ENCODE data around the gene MFN2.

MFN2 gene

DNA sequence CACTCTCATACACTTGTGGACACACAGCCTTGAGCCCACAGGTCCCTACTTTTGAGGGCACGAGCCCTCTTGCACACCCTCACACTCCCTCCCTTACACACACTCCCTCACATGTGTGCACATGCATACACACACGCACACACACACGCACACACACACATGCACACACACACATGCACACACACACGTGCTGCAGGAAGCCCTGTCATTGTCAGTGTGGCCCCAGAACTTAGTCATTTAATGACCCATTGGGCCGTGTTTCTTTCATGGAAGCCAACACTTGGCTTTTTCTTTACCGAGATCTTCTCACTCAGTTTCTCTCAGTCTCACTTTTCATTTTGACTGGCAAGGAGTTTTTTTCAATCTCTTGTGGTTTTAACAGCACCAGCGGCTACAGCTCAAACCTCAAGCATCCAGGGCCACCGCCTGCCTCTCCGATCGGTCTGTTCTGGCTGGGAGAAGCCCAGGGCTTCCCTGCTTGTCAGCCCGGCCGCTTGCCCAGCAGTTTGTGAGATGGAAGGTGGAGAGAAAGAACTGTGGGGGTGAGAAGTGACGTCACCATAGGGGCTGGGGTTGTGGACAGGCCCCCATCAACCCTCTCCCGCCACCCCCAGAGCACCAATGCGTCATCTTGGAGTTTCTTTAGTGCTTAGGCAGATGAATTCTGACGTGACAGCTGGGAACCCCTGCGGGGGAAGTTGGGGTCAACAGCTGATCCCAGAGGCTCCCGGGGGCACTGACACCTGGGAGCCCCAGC is 67.1 kb downstream of the MFN2 start:
- TF ChIP-seq, protein P1, sequence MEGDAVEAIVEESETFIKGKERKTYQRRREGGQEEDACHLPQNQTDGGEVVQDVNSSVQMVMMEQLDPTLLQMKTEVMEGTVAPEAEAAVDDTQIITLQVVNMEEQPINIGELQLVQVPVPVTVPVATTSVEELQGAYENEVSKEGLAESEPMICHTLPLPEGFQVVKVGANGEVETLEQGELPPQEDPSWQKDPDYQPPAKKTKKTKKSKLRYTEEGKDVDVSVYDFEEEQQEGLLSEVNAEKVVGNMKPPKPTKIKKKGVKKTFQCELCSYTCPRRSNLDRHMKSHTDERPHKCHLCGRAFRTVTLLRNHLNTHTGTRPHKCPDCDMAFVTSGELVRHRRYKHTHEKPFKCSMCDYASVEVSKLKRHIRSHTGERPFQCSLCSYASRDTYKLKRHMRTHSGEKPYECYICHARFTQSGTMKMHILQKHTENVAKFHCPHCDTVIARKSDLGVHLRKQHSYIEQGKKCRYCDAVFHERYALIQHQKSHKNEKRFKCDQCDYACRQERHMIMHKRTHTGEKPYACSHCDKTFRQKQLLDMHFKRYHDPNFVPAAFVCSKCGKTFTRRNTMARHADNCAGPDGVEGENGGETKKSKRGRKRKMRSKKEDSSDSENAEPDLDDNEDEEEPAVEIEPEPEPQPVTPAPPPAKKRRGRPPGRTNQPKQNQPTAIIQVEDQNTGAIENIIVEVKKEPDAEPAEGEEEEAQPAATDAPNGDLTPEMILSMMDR (IDR thresholded peaks at IDR 0.05; ENCODE audit: control insufficient read depth, insufficient read depth, low read depth, low read length, missing control alignments), result no peak
- no peak overlapping the region for H3K4me3 ChIP-seq (ENCODE audit: control insufficient read depth, low read depth, low read length)
- peak; percentile 25 for DNase-seq (ENCODE audit: low read depth)

DNA sequence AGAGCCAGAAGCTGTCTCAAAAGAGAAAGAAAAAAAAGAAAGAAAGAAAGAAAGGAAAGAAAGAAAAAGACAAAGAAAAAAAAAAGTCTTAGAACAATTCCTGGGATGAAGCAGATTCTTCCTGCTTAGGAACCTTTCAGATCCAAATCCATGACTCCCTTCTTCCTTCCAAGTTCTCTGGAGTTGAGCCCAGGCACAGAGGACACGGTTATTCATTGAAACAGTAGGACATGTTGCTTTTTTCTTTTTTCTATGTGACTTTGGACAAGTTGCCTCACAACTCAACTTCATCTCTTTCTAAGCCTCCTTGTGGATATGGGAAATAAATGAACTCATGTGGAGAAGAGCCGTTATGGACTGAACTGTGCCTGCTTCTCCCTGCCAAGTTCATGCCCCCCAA is 68.1 kb downstream of the MFN2 start:
- no peak for DNase-seq (ENCODE audit: low read depth)
- TF ChIP-seq, protein P1 (IDR thresholded peaks at IDR 0.05; ENCODE audit: control insufficient read depth, insufficient read depth, low read depth, low read length, missing control alignments), result no peak
- H3K4me3 ChIP-seq (ENCODE audit: control insufficient read depth, low read depth, low read length), result no peak overlapping the region

DNA sequence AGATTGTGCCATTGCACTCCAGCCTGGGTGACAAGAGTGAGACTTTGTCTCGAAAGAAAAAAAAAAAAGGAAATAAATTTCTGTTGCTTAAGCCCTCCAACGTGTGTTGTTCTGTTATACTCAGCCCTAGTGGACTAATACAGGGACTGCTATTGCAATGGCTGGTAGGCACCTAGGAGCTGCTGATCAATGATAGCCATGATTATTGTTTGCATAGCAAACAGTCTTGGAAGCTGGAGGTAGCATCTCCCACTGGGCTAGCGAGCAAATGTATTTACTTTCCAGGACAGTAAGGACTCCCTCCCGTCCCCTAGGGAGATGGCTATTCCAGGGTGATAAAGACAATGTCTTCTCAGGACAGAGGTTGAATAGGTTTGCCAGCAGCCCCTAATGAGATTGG is 69.4 kb downstream of the MFN2 start:
- TF ChIP-seq, protein P1 (IDR thresholded peaks at IDR 0.05; ENCODE audit: control insufficient read depth, insufficient read depth, low read depth, low read length, missing control alignments), result no peak
- no peak overlapping the region for H3K4me3 ChIP-seq (ENCODE audit: control insufficient read depth, low read depth, low read length)
- no peak for DNase-seq (ENCODE audit: low read depth)

DNA sequence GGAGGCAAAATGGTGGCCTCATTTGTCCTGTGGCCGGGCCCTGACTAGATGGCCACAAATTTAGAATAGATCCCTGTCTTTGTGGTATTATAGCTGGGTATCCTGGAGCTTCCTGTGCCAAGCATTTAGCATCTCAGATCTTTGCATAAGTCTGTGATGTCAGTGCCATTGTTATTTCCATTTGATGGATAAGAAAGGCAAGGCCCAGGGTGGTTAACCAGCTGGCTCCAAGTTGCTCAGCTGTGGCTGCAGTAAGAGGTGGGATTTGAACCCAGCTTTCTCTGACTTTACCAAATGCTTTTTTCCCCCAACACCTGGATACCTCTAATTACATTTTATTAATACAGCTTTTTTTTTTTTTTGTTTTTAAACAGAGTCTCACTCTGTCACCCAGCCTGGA is 71.1 kb downstream of the MFN2 start:
- H3K4me3 ChIP-seq (ENCODE audit: control insufficient read depth, low read depth, low read length), result no peak overlapping the region
- no peak for DNase-seq (ENCODE audit: low read depth)
- TF ChIP-seq, protein P1 (IDR thresholded peaks at IDR 0.05; ENCODE audit: control insufficient read depth, insufficient read depth, low read depth, low read length, missing control alignments), result no peak

DNA sequence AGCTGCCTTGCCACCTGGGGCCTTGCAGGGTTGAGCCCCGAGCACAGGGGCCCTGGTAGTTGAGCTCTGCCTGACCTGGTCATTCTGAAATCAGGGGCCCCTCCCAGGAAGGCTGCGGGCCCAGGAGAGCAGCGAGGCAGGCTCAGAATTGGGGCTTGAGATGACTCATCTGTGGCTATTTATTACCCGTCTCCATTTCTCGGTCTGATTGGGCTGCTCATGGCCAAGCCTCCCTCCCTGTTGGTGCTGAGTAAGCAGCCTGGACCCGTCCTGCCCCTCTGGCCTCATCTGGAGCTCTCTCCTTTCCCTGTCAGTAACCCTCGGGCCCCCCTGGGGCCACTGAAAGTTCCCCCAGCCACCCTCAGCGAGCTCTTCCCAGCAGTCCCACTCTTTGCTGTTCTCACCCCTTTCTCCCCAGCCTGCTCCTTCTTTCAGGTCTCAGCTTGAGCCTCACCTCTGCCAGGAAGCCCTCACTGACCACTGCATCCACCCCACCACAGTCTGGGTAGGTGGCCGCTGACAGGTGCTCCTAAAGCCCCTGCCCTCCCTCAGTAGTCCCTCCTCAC is 71.8 kb downstream of the MFN2 start:
- TF ChIP-seq, protein P1 (IDR thresholded peaks at IDR 0.05; ENCODE audit: control insufficient read depth, insufficient read depth, low read depth, low read length, missing control alignments), result no peak
- peak; percentile 48 for DNase-seq (ENCODE audit: low read depth)
- no peak overlapping the region for H3K4me3 ChIP-seq (ENCODE audit: control insufficient read depth, low read depth, low read length)

DNA sequence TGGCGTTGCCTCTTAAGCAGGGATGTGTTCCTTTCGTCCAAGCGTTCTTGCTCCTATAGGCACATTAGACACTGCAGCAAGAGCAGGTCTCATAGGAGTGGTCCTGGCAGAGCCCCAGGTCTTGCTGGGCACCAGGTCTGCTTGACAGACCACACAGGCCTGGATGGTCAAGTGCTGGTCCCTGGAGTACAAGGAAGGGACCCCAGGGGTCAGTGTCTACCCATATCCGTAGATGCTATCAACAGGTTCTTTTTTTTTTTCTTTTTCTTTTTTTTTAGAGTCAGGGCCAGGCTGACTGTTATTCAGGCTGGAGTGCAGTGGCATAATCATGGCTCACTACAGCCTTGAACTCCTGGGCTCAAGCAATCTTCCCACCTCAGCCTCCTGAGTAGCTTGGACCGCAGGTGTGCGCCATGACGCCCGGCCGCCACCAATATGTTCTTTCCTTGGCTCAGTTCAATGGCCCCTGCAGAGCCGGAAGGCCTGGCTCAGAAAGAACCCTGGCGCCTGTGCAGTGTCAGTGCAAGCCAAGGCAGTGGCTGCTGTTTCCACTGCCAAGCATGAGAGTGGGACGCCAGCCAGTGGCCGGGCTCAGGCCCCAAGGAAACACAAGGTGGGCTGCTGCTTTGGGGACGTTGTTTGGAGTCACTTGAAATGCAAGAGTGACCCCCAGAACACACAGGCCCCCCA is 72.9 kb downstream of the MFN2 start:
- TF ChIP-seq, protein P1 (IDR thresholded peaks at IDR 0.05; ENCODE audit: control insufficient read depth, insufficient read depth, low read depth, low read length, missing control alignments), result no peak
- no peak for DNase-seq (ENCODE audit: low read depth)
- H3K4me3 ChIP-seq (ENCODE audit: control insufficient read depth, low read depth, low read length), result no peak overlapping the region

Measured in AG09309 (cell line).